ENCODE measurements around the gene CTNNB1.

The CTNNB1 gene

DNA sequence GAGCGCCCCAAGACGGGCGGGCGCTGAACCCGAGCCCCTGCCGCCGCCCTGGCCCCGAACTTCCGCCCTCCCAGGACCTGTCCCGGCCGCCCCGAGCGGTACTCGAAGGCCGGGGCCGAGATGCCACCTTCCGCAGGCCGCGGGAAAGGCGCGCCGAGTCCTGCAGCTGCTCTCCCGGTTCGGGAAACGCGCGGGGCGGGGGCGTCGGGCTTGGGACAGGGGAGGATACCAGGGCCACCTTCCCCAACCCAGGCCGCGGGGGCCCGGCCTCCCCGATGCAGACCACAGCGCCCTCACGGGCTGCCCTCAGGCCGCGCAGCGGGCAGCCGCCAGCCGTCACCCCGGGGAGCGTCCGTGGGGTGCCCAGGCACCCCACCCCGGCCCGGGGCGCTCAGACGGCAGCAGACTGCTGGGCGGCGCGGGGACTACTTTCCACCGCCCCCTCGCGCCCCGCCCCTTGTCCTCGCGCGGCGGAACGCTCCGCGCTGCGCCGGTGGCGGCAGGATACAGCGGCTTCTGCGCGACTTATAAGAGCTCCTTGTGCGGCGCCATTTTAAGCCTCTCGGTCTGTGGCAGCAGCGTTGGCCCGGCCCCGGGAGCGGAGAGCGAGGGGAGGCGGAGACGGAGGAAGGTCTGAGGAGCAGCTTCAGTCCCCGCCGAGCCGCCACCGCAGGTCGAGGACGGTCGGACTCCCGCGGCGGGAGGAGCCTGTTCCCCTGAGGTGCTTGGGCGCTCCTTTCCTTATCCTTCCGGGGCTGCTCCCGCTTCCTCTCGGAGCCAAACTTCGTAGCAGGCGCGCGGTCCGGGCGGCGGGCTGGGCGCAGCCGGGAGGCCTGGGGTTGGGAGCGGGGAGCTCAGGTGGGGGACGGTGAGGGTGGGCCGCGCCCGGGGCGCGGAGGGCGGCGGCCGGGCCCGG is at the start of gene CTNNB1:
Gene CTNNB1 (plus strand): TSS at position 556 of the 916 bp plus-strand sequence. CDS start 24,564 bp downstream, outside the sequence.
- DNase-seq, result peak; percentile 94

DNA sequence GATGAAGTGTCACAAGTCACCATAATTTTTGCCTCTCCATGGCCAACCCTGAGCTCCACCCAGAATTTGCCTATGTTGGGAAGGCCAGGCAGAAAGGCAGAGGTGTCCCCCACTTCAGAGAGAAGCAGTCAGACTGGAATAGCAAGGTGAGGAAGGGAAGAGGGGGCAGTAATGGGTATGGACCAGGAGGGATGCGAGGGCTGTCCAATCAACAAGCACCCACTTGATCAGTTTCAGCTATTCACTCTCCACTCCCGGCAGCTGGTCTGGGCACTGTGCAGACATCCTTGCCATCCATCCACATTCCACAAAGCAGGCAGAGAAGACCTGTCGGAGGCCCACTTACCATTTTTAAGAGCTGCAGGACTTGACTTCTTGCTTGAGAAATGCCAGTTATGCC is 43.5 kb upstream of the CTNNB1 start:
- no peak for DNase-seq

DNA sequence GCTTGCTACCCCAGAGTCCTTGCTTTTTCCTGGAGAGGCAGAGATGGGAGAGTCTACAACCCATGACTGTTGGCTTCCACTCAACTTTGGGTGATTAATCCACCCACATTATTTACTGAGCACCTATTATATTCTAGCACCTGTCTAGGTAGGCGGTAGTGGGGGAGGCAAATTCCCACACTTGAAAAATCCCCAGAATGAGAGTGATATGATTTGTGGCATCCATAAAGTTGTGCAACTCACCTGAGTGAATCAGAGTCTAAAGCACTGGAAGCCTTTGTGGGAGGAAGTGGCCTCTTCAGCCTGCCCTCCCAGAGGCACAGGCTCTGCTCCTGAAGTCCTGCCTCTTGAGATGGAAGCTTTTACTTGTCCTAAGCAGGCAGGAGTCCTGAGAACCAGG is 40.4 kb upstream of the CTNNB1 start:
- DNase-seq, result no peak

DNA sequence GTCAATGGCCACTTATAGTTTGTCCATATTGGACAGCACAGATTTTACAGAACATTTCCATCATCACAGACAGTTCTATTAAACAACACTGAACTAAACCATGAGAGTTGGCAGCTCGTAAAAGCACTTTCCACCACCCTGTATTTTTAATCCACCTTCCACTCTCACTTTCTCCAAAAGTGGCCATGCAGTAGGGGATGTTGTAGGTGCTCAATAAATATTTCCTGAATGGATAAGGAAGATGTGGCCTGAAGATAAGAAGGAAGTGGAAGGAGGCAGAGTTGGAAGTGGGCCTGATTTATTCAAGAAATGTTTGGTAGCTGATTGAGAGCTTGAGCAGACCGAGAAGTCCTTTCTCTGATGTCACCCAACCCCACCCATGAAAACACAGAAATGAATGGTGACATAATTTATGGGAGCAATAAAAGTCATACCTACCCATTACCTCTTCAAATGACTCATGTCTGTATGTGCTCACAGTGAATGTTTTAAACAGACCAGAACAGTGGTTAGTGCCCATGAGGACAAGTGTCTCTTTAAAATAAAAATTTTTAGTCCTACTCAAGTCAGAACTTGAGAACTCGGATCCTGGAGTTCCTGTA is 39.6 kb upstream of the CTNNB1 start:
- DNase-seq, result no peak

DNA sequence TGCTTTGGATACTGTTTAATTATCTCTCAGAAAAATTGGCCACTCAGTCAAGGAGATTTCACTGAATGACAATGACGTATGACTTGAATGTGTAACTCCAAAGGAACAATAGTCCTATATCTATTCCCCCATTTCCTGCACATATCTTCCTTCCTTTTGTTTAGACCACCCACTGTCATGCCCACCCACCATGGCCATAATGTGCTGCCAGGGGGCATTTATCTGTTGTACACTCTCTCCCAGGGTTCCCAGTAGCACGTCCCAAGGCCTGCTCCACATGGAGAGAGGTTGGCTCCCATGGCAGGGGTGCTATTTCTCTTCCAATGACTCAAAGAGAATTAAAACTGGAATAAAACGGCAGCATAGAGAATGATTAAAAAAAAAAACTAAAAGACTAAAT is 36.8 kb upstream of the CTNNB1 start:
- DNase-seq, result no peak

DNA sequence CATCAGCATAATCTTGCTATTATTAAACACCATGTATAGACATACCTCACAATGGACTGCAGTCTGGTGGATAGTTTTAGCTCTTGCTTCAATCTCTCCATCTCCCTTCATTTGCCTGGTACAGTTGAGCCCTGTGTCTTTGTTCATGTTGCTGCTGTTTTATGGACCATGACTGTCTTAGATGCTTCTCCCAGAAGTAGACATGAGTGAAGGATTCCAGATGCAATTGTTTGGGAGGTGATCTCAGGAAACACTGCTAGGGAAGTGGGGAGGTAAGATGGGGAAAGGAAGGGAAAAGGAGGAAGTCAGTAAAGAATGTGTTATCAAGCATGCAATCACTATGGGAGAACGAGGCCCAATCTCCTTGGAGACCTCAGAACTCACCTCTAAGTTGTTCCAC is 36.3 kb upstream of the CTNNB1 start:
- DNase-seq, result no peak

DNA sequence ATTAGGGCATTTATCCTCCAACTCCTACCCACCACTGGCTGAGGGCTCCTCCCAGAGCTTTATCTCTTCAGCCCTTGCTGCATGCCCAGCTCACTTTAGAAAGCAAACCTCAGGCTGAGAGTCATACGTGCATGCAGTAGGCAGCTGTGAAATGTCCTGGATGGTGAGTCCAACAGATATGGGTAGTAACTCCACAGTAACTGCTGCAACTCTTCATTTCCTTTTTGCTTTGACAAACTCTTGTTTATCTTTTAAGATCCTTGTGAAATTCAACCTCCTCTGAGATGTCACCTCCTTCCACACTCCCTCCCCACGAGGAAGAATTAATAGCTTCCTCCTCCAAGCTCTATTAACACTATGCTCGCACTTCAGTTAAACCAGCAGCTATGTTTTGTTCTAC is 35.9 kb upstream of the CTNNB1 start:
- no peak for DNase-seq

DNA sequence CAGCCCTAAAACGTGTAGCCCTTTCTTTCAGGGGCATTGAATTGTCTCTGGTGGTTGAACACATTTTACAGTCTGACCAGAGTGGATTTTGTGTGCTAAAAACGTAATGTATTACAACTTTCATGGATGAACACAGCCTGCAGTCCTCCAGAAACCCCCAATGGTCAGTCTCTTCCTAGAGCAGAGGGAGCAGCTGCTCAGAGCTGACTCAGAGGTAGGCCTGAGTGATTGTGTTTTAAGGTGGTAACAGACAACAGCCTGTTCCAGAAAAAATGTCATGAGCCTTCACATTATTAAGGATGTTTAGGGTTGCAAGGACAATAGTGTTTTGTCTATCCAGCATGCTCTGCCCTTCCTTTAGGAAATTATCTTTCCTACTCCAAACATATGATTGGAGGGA is 34.5 kb upstream of the CTNNB1 start:
- no peak for DNase-seq

DNA sequence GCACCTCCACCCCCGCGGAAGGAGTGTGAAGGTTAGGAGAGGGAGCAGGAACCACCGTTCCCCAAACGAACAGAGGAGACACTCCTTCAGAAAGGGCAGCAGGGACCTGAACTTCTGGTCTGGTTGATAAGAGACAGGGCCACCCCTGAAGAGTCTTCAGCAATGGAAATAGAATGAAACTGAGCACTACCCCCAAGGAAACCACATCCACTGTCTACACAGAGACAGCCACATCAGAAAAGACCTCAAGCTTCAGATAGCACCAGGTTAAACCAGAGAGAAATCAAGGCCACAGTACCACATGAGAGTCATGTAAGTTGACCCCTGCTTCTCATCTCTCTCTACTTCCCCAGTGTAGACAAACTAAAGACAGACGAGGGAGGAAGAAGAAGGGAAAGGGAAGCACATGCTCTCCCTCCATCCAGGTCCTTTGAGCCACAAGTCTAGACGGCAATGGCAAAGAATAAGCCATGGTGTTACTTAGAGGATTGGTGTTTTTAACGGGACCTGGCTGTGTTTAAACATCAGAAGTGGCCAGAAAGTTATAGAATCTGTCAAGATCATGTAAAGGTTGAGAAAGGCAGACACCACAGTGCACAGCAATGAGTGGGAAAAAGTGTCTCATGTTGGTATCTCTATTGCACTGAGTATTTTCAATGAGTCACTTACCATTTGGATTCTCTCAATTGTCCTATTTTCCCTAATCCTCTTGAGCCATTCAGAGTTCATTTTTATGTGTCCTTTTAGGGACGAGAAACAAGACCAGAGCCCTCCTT is 31.4 kb upstream of the CTNNB1 start:
- DNase-seq, result no peak

DNA sequence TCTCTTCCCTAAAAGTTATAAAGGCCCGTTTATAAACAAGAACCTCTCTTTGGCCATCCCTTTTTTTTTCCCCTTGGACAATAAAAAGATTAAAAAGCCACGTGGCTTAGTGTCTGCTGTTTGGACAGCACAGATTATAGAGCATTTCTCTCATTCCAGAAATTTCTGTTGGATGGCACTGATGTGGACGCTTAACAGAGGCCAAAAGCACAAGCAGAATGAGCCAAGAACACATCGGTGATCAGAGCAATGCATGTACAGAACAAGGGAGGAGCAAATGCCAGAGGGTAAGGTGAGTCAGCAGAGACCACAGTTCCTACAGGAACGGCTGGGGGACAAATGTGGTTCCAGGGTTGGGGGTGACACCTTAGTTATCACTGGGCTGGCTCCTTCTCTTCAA is 30.3 kb upstream of the CTNNB1 start:
- no peak for DNase-seq

DNA sequence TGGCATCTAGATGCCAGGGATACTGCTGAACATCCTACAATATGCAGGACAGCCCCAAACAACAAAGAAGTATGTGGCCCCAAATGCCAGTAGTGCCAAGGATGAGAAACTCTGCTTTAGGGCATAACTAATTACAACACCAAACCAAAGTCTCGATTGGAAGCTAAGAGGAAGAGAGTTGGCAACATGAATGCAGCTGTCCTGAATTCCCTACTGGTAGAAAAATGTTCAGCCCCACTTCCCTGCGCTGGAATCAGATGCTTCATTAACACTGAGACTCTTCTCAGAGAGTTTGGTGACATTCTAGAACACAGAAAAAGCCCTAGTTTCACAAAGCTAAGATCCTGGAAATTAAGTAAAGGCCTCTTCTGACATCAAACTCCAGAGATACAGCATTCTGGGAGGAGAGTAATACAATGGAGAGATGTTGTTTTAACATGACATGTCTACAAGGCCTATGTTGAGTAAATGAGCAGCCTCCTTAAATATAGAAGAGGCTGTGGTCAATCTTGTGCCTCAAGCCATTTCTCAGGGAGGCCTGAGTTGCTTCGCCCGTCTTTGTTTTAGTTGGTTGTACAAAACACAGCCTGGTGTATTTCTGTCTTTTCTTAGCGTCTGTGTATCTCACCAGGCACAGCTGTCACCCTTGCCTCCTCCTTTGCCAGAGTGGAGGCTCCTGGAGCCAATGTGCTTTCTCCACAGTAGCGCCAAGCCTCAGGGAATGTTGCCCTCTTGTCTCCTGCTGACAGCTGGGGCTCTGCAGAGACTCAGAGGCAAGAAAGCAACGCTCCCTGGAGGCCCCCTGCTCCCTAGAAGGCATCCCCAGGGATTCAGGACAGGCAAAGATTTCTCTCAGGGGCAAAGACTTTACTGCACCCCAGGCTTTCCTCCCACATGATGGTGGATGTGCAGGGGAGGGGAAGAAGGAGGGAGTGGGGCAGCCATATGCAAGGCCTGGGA is 25.1 kb upstream of the CTNNB1 start:
- DNase-seq, result no peak

DNA sequence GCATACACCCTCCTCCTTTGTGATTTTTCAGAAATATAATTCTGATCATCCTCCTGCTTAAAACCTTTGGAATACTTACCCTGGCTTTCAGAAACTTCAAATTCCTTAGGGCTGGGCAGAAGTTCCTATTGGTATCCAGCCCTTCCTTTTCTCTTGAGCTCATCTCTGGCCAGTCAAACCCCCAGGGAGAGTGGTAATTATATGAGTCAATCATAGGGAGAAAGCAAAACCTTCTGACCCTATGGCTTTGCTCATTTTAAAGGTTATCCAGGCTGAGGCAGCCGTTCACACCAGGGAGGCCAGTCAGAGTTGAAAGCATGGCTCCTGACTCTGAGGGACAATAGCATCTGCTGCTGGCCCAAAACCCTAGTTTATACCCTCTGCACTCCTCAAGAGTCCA is 23.9 kb upstream of the CTNNB1 start:
- DNase-seq, result no peak

DNA sequence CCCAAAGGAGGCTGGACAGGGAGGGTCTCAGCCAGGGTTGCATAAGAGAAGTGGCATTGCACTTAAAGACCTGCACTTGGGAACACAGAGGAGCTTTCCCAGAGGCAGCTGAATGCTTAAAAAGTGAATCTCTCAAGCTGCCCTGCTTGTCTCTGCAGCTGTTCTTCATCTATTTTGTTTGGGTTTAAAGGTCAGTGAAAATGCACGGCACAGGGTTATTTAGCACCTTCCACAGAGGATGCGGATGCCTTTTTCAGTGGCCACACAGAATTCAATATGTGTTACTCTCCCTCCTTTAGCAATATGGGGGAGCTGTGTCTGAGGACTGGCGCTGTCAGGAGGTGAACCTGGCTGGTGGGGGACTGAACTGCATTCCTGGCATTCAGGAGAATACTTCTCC is 22.7 kb upstream of the CTNNB1 start:
- DNase-seq, result no peak

DNA sequence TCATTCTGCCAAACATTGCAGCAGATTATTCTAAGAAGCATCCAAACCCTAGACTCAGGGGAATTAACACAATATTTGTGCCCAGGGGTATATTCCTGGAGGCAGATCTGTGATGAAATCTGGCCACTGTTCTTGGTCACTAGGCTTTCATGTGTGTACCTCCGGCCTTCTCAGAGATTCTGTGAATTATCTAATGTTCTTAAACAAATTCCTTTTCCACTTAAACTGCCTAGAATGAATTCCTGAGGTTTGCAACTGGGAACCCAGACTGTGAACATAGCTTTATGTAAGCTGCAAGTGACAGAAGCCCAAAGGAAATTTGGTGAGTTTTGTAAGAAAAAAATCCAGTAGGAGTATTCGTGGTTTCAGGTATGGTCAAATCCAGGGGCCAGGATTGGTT is 20.7 kb upstream of the CTNNB1 start:
- DNase-seq, result no peak

DNA sequence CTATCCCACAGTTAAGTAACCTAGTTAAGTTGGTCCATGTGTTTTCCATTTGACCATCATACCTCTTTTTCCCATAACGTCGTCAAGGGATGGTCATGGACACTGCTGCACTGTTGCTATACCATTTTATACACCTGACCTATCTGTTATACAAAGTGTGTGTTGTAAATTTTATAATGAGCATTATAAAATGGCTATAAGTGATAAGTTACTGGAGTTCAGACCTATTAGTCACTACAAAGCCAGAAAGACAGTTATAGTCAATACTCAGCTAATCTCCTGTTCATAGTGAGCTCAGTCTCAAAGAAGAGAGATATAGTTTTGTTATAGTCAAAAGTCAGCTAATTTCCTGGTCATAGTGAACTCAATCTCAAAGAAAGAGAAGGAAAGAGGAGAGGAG is 18.9 kb upstream of the CTNNB1 start:
- no peak for DNase-seq

DNA sequence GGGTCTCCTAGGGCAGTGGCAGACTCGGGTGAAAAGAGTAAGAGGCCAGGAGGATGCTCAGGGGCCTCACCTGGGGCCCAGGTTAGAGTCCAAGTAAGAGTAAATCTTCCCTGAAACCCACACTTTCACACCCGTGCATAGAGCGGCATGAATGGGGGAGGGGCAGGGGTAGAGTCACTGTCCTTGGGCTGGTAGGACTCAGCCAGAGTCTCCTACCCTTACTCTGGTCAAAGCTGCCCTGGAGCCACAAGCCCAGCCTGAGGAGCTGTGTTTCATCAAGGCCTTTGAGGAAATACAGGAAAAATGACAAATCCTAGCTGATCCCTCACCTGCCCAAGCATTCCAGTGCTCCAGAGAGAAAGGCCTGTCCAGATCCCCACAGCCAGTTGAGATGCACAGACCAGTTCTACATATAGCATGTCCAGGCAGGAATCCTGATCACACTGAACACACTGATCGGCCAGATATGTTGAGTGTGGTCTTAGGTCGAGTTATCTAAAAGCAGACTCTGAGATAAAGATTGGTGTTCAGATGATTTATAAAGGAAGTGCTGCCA is 16.7 kb upstream of the CTNNB1 start:
- no peak for DNase-seq

DNA sequence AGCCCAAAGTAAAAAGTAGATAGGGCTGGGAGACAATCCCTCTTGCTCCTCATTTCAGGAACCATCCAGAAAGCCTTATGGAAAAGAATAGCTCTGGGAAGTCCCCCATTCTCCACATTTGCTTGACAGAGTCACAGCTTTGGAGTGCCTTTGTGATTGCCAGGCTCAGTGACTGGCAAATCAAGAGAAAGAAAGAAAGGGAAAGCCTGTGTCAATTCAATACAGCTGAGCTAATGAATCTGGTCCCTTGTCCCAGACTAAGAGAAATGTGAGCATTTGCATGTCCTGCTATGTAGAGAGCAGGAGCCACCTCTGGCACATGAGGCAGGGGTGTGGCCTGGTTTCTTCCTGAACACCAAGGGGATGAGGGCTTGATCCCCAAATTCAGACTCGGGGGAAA is 14.9 kb upstream of the CTNNB1 start:
- no peak for DNase-seq

DNA sequence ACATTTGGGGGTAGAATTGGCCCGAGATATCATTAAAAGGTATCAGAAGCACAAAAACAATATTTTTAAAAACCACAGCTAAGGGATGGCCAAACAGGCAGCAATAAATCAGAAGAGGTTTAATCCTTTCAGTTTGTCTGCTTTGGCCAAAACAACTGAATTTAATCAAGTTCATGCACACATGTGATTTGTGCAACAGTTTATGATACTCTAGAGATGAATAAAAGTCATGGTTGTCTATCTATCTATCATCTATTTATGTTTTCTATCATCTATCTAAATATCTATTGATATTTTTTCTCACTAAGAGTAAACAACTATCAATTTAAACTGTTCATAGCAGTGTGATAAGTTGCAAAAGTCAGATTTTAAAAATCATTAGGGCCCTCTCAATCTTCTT is 13.0 kb upstream of the CTNNB1 start:
- DNase-seq, result no peak

DNA sequence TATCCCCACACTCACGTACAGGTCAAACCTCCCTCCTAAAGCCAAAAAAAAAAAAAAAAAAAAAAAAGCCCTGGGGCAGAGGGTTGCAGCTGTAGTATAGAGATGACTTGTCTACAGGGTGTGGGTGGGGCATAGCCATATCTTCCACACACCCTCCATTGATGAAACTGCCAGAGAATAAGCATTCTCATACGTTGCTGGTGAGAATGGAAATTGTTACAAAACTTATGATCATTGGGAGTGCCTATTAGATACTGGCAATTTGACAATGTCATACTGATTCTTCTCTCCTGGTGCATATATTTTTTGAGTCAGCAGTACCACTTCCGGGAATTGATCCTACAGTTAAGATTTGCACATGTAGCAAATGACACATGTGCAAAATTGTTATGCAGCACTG is 11.0 kb upstream of the CTNNB1 start:
- DNase-seq, result no peak

DNA sequence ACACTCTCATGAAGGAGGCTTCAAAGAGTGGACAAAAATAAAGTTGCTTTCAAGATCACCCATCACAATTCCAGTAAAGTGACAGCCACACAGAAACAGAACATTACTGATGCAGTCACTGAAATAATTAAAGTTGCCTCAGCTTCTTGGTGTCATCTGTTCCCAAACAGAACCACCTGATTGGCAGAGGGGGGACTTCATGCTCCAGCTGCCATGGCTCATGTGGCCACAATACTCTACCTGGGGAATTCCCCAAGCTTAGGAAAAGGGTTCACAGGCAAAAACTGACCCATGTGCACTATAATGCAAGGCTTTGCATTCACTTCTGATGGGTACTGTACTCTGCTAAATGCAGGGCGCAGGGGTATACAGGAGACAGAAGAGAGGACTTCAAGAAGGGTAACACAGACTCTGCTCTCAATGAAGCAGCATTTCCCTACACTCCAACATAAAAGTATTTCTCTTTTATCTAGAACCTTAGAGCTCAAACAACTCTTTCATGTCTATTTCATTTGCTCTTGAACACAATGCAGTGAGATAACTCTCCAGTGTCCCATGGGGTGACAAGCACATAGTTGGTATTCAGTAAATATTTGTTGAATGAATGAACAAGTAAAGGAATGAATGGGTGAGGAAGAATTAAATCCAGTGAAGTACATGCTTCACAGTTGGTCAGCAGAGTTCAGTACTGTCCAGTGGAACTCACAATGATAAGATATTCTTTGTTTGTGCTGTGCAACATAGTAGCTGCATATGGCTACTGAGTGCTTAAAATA is 8.6 kb upstream of the CTNNB1 start:
- no peak for DNase-seq

DNA sequence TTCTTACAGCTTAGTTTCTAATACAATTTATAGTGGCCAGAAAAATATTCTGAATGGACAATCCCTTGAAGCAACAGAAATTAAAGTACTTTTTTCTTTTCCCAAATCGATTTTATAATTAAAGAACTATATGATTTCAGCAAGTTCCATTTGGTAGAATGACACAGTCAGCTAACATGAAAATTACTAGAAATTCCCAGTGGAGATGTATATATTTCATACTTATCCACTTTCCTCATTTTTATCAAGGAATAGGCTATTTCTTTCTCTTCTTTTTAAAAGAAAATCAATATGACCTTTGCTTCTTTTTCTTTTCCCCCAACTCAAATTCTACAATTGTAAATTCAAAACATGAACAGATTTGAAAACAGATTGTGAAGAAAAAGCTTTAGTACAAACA is 6.4 kb upstream of the CTNNB1 start:
- no peak for DNase-seq

Measured in CD4-positive, alpha-beta T cell treated with Interleukin-17A for 1 hour (primary cell).